GM18505 (cell line): ENCODE measurements around the gene MCUR1.

Experiments
- ATAC-seq: cut with Tn5 transposase; IDR thresholded peaks from one replicate; pipeline ENCODE4 v1.9.1; 2021; ENCODE audit not compliant: unreplicated experiment
- POLR2A ChIP-seq: IDR thresholded peaks from 4 replicates; pipeline ENCODE4 v1.6.1; 2011; ENCODE audit warnings: borderline replicate concordance; ENCODE audit not compliant: insufficient read depth, insufficient read length; ENCODE audit errors: extremely low read depth

MCUR1 gene

GRCh38 chr6:13760307-13761304 is 53.8 kb downstream of the MCUR1 start:
- ATAC-seq, result no peak
- no peak for TF ChIP-seq POLR2A

GRCh38 chr6:13759025-13759424 is 55.3 kb downstream of the MCUR1 start:
- no peak for ATAC-seq
- no peak for TF ChIP-seq POLR2A

DNA sequence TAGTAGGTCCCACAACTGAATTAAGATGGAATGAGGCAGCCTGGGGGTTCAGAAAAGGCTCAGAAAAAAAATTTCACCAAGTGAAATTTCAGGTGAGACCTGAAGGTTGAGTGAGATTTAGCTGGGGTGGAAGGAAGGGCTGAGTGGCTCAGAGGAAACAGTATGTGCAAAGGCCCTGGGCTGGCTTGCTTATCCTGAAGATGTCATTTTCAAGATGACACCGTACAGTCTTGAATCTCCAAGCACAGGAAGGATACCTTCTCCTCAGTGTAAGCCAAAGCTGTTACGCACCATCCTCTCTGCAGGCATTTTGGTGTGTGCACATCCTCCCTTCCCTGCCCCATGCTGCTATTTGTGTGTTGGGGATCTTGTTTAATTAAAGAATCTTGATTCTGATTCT is 59.7 kb downstream of the MCUR1 start:
- TF ChIP-seq POLR2A, result no peak
- ATAC-seq, result no peak

- no peak for TF ChIP-seq POLR2A
These were observed 70.6 kb downstream of the MCUR1 start for GRCh38 chr6:13743736-13744127.

GRCh38 chr6:13742961-13743735 is 71.2 kb downstream of the MCUR1 start:
- TF ChIP-seq POLR2A, result no peak
- no peak for ATAC-seq

More at GRCh38 chr6:13743736-13744127, 70.6 kb downstream of the MCUR1 start:
- ATAC-seq, result no peak

- no peak for ATAC-seq
- TF ChIP-seq POLR2A, result no peak
These were observed 73.0 kb downstream of the MCUR1 start for GRCh38 chr6:13741365-13741764.
